Endothelial cell of umbilical vein (primary cell): Measurements from ENCODE around the gene PDE1C.

Experiments used
- FOS ChIP-seq: IDR thresholded peaks from 2 replicates; pipeline ENCODE4 v1.6.1; 2011; ENCODE audit warnings: mild to moderate bottlenecking, low read length, moderate library complexity, borderline replicate concordance; ENCODE audit not compliant: insufficient read depth
- POLR2A ChIP-seq: IDR thresholded peaks from 2 replicates; pipeline ENCODE4 v1.6.1; 2012; ENCODE audit warnings: low read depth, mild to moderate bottlenecking, control low read depth, low read length

GRCh38 chr7:32089256-32089655, 19.0 kb upstream of the PDE1C start:
- TF ChIP-seq POLR2A (no peak), FOS (no peak)
